Right lobe of liver (tissue), 4 donors: Measurements from ENCODE around the gene HSP90B1.

Experiments used
- CTCF ChIP-seq, 4 donors: fragments of 200-600 bp in 3 of 4; fragments of 450-650 bp in 1 of 4; IDR thresholded peaks; one replicate each; pipeline versions ENCODE4 v1.5.1 to v1.8.0; 2016 to 2022; ENCODE audit warnings: antibody characterized with exemption in 4 of 4, mild to moderate bottlenecking in 2 of 4
- POLR2A ChIP-seq: fragments of 450-650 bp; IDR thresholded peaks from one replicate; pipeline ENCODE4 v1.6.1; 2017; ENCODE audit warnings: antibody characterized with exemption, mild to moderate bottlenecking
- donor health status: DM: no; HTN: no; CAD: no.
- donor health status: DM: no; HTN: no; CAD: no.
- donor health status: DM: no; HTN: yes; CAD: no.

- no peak for TF ChIP-seq CTCF (IDR thresholded peaks at IDR 0.05)
- no peak for TF ChIP-seq POLR2A
Observed at GRCh38 chr12:103883908-103884307, 46.3 kb upstream of the HSP90B1 start.
